Left renal pelvis (tissue), 4 donors: Measurements from ENCODE around the gene MDM4. TPM values are rescaled to one million over a fixed set of nuclear protein-coding genes. Genes with fewer than 3 reads are reported as not detected.
"Not testable (repeated sequence)": the region's sequence is repeated elsewhere in the genome, so short reads cannot be mapped to it uniquely, and the experiment has no call there.

Source experiments
- DNase-seq, 4 donors: peaks; one replicate each; pipeline ENCODE4 v3.0.0-alpha.2; 2013; ENCODE audit warnings: low read depth in 4 of 4, low spot score in 3 of 4
- polyA plus RNA-seq, 4 donors: library from polyadenylated mRNA; unstranded; fragments of 120-200 nt; gene quantifications; one replicate each; pipeline ENCODE4 v1.2.1, GENCODE V29; 2013; ENCODE audit not compliant: insufficient read length in 4 of 4

MDM4 gene
- polyA plus RNA-seq, 4 donors = 22.9 to 61.8 (median 34.0) TPM

- DNase-seq = not testable (repeated sequence)
Measured at GRCh38 chr1:204560002-204560401, 43.8 kb downstream of the MDM4 start.

- no peak for DNase-seq
Measured at GRCh38 chr1:204560590-204561150, 44.5 kb downstream of the MDM4 start.

DNA sequence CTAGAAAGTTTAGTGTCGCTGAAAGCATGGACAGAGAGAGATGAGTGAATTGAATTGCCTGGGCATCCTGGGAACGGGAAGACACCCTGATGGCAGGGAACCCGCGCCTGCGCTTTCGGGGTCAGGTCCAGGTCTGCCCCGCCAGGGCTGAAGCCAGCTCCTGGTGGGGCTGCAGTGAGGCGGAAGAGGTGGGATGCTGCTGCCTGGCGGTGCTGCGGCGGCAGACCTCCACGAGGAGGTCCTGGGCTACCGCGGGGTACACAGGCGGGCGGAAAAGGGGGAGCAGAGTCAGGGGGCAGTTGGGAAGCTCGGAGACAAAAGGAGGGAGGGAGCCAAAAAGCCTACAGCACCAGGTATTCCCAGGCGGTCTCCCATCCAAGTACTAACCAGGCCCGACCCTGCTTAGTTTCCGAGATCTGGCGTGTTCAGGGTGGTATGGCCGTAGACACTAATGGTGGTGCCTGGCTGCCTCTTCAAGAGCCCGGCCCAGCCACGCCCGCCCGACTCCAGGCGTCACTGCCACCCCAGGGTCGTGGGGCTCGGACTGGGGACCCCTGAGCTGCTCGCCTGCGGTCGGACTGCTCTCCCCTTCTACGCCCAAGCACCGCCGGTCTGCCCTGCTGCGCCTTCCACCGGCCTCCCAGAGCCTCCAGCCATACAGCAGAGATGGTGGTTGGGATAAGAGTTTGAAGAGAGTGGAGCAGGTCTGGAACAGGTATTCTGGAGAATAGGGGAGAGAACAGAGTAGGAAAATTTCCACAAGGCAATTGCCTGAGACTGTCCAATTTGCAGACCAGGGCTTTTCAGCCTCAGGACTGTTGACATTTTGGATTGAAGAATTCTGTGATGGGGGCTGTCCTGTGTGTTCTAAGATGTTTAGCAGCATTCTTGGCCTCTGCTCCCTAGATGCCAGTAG is 46.1 kb downstream of the MDM4 start:
- DNase-seq = no peak

DNA sequence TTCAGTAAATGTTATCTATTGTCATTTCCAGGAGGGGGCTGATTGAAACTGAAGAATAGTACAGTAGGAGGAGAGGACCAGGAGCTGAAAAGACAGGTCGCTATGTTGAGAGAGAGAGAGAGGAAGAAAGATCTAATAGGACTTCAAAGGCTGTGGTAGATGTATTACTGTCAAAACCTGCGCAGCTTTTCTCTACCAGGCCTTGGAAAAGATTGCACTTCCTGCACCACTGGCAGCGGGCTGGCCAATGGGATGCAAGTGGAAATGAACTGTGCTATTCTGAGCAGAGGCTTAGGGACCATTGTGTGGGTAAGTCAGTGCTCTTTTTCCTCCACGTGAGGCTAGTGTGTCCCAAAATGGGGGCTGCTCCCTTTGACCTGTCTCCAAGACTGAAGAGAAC is 47.1 kb downstream of the MDM4 start:
- DNase-seq = no peak

- no peak for DNase-seq
Measured at GRCh38 chr1:204563780-204564179, 47.6 kb downstream of the MDM4 start.

DNA sequence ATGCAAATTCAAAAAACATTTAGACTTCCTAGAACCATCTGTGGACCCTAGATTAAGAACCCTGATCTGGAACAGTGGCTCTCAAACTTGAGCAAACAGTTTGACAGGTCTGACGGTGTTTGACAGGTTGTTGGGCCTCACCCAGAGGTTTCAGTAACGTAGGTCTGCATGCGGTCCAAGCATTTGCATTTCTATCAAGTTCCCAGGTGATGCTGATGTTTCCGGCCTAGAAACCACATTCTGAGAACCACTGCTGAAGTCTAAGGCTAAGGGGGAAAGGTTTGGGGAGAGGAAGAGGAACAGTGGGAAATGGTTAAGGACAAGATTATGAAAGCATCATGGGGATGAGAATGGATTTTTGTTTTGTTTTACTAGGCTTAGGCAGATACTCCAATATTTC is 48.6 kb downstream of the MDM4 start:
- DNase-seq = no peak

DNA sequence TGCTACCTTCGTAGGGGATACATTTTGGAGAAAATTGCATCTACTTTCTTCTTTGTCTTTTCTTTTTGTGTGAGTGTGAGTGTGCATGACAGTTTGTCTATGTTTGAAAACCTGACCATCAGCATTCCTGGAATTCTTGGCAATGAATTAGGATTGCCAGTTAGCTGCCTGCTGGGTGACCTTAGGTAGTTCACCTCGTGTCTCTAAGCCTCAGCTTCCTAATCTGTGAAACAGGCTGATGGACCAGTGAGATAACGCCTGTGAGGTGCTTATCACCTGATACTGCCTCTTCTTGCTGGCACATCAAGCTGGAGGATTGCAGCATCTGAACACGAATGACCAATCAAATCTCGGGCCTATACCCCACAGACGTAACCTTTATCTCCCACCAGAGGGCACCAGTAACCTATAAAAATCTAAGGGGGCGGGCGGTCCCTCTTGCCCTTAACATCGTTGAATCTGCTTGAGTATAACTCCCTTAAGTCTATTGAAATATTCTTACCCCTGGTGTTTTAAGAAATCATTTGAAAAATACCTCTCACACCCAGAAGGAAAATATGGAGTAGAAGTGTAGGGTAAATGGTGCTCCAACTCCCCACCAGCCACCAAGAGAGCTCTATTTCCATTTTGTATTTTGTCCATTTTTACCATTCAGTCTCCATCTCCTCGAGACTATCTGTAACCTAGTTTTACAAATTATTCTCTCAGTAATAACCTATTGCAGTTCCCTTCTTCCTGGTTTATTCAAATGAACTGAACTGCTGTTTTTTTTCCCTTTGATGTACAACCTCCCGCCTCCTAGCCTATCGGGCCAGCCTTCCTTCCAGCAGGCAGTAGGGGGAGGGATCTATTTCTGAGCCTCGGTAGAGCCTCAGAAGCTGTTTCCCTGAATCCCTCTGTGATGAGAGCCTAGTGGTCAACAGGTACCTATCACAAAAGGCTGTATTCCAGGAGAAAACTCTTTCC is 49.7 kb downstream of the MDM4 start:
- DNase-seq = peak in 3 of 4 donors; percentile 24 to 53 (median 32)

- DNase-seq = no peak
Measured at GRCh38 chr1:204566583-204566955, 50.4 kb downstream of the MDM4 start.

- DNase-seq = no peak
Measured at GRCh38 chr1:204567071-204567470, 50.9 kb downstream of the MDM4 start.

GRCh38 chr1:204568576-204569315 is 52.5 kb downstream of the MDM4 start:
- DNase-seq = no peak

DNA sequence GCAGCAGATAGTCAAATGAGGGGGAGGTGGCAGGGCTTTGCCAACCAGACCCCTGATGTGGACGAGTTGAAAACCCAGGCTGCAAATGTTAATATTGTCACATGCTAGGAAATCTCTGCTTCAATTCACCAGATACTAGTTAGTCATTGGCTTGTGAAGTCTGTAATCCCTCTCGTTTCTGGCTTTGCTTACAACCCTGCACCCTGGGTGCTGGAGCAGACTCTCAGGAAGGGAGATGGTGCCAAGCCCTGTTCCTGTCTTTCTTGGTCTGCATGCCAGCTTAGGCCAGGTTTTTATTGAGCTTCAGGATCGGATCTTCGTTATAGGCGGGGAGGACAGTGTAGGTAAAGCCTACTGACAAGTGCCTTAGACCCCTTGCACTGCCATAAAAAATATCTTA is 53.3 kb downstream of the MDM4 start:
- no peak for DNase-seq

DNA sequence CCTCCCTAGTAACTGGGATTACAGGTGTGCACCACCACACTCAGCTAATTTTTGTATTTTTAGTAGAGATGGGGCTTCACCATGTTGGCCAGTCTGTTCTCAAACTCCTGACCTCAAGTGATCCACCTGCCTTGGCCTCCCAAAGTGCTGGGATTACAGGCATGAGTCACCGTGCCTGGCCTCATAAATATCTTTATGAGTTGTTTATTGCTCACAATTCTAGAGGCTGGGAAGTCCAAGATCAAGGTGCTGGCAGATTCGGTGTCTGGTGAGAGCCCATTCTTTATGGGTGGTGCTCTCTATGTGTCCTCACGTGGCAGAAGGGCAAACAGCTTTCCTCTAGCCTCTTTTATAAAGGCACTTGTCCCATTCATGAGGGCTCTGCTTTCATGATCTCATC is 53.8 kb downstream of the MDM4 start:
- not testable (repeated sequence) for DNase-seq

DNA sequence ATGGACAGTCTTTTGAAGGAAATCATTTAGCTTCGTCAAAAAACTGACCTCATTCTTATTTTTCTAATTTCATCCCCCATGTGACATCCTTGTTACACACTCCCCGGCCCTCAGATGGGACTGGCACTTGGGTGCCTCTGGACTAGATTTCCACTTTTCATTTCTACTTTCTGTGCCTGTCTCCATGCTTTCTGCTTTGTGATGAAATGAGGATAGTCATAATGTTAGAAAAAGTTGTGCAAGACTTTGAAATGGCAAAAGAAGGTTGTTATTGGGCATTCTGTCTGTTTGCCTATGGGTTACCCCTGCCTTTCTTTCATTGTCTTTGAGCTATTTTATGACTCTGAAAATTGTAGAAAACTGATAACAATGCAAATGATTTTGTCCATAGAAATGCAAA is 54.9 kb downstream of the MDM4 start:
- no peak for DNase-seq

DNA sequence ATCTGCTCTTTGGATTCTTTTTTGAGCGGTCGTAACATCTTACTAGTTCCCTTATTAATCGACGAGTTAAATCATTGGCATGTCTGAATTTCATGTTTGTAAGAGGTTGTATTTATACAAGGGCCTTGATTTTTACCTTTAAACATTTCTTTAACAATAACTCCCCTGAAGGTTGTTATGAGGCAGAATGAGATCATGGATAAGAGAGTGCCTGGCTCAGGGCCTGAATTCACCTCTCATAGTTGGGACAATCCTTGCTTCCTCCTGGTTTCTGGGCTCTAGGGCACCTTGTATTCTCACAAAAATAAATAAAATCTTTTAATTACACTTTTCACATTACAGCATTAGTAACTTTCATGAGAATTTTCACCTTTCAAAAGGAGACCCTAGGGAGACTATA is 55.4 kb downstream of the MDM4 start:
- DNase-seq = no peak

DNA sequence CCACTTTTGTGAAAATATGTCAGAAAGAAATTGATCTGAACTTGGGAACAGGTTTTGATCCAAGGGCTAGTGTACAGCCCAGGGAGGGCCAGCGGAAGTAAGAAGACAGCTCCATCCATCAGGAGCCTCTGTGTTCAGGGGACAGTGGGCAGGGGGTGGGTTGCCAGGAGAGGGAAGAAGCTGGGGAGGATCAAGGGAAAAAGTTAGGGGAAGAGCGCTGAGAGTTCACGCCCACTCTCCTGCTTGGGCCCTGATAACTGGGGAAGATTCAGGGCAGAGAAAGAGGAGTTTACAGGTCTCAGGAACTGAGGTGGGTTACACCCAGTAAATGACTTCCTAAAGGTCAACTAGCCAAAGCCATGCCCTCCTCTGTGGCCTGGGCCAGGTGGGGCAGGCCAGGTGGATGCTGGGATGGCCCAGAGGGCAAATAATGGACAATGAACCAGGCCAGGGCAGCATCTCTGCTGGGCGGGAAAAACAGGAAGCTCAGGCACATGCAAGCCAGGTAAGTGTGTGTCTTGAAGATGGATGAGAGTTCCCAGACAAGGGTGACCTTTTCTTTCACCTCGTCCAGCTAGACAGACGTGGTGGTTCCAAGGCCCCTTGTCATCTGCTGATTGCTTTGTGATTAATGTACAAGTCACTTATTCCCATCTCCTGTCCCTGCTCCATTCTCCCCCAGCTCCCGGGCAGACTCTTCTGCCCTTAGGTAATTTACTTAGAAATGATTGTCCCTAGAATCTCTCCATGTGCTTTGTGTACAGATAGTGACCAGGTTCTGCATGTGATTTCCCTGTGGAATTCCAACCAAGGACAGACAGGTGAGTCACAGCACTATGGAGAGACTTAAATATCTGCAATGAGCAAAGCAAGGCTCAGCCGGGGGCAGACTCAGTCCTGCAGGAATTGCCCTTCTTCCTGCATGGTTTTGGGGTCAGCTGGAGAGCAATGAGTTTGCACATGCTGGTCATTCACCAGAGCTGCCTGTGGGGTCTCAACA is 57.0 kb downstream of the MDM4 start:
- DNase-seq = no peak

DNA sequence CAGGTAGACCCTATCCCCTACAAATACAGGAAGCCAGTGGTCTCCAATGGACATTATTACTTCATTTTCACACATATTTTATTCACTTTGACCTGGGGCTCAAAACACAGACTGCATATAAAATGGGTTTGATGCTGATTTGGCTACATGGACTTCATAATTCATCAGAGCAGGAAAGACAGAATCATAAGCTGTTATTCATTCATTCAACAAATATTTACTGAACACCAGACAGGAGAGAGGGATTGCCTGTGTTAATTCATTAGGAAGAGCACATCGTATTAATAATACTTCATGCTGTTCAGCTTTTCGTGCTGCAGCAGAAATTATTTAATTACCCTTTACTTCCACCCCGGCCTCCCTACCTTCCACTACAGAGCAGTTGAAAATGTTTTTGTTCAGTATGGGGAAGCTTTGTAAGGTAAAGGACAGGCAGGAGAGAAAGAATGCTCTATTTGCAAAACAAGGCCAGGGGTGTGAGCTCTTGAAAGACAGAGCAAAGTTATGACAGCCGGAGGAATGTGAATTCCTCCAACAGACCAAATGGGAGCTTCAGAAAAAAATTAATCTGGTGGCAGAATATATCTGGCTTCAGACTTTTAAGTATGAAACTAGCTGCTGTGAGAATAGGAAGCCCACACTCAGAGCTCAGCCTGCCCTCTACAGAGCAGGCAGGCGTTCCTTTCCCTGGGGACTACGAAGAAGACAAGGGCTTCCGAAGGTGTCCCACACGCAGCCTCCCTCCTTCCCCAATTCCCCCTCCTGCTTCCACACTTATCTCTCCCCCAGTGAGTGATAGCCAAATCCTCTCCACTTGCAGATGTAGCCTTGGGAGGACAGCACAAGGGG is 58.0 kb downstream of the MDM4 start:
- no peak for DNase-seq

- no peak for DNase-seq
Measured at GRCh38 chr1:204574865-204575163, 58.6 kb downstream of the MDM4 start.
